ENCODE data around the gene DHRS2. TPM values are rescaled to one million over a fixed set of nuclear protein-coding genes. Genes with fewer than 3 reads are reported as not detected.

DHRS2 gene
- polyA plus RNA-seq, 2 of the 4 experiments (the other 2 are of a cell fraction), result 2.3 to 10.7 TPM

DNA sequence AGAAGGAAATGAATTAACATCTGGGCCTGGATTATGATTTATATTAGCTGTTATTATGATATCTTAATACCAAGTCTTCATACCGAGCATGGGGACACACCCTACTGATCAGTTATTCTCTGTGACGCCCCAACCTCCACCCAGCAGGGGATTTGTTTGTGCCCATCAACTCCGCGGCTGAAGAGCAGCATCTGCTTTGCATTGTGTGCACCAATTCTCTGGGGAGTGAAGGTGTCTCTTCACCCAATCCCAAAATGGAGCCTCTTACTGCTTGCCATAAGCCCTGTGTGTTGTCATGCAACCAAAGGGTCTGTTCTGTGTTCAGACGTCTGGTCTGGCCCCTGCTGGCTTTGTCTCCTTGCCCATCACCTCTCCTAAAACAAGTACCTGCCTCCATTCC, 25.4 kb downstream of the DHRS2 start:
- DNase-seq (ENCODE audit: low read depth in 1 of 2, low spot score in 1 of 2), result no peak
- ChIA-PET POLR2A (no interaction called here), CTCF (interaction anchor here (1.1 to 1.7 kb wide), 2 partner anchors 30 to 121 kb away, joined by 3 to 9 read pairs; no protein-coding TSS in a partner anchor)
- no peak for TF ChIP-seq RAD21 (conservative IDR thresholded peaks at IDR 0.05 in 1 of 2, IDR thresholded peaks at IDR 0.05 in 1 of 2)
- no peak for TF ChIP-seq KDM5A (IDR thresholded peaks at IDR 0.05)
- no peak for TF ChIP-seq EHMT2 (IDR thresholded peaks at IDR 0.05; ENCODE audit: low read depth)
- Histone ChIP-seq H3K4me1 (no peaks in the 10 kb centered on the region), H3K4me2 (no peak overlapping the region), H3K4me3 (no peak overlapping the region), H3K27ac (no peak overlapping the region), H3K9me3 (no peaks in the 10 kb centered on the region)
- no peak for FAIRE-seq
- 46% methylated on average over 5 of the region's 5 CpGs for WGBS (ENCODE audit: missing lambda C conversion rate)
- no peak for ATAC-seq

DNA sequence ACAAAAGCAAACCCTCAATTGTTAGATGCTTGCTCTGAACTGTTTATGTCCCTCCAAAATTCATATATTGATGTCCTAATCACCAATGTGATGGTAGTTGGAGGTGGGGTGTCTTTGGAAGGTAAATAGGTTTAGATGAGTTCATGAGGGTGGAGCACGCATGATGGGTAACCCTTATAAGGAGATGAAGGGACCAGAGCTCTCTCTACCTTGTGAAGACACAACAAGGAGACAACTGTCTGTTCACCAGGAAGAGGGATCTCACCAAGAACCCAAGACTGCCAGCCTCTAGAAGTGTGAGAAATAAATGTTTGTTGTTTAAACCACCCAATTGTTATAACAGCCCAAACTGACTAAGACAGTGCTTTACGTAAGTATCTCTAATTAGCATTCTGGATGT, 27.0 kb downstream of the DHRS2 start:
- H3K4me1 ChIP-seq, result no peaks in the 10 kb centered on the region
- no peak overlapping the region for H3K27ac ChIP-seq
- H3K4me2 ChIP-seq, result no peak overlapping the region
- WGBS (ENCODE audit: missing lambda C conversion rate), result 74% methylated on average over 2 of the region's 2 CpGs
- ATAC-seq (no peak), DNase-seq (ENCODE audit: low read depth in 1 of 2, low spot score in 1 of 2) (no peak), FAIRE-seq (no peak)
- TF ChIP-seq NPAS2 (CRISPR knock-in tag; IDR thresholded peaks at IDR 0.05; ENCODE audit: borderline replicate concordance) (no peak), RARB (CRISPR knock-in tag; IDR thresholded peaks at IDR 0.05) (no peak)
- no peak overlapping the region for H3K4me3 ChIP-seq
- POLR2A ChIA-PET, result no interaction called here
- no peaks in the 10 kb centered on the region for H3K9me3 ChIP-seq
- CTCF ChIA-PET, result interaction anchor here (1.4 kb wide), 1 partner anchor 64 kb away, joined by 4 read pairs; no protein-coding TSS in a partner anchor

DNA sequence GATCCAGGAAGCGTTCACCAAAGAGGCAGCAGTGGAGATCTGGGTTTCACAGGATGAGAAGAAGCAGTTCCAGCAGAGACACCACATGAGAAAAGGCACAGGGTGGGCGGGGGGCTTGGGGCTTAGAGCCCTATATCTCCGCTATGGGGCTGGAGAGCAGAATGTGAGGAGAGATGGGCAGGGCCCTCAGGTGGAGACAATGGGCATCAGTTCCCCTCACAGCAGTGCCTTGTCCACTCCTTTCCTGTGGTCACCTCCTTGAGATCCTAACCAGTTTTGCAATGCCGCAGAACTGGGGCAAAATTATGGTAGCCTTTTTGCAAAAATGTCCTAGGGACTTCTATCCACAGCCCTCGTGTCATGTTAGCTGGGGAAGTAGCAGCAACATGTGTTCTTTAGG, 27.5 kb downstream of the DHRS2 start:
- ATAC-seq, result no peak
- CTCF ChIA-PET, result interaction anchor here (0.9 to 2.1 kb wide), 3 partner anchors 19 to 64 kb away, joined by 3 to 5 read pairs (median 4); no protein-coding TSS in a partner anchor
- no peak for TF ChIP-seq POLR2A (IDR thresholded peaks at IDR 0.05; ENCODE audit: low read length)
- no peak for TF ChIP-seq RARB (CRISPR knock-in tag; IDR thresholded peaks at IDR 0.05)
- TF ChIP-seq JUN (IDR thresholded peaks at IDR 0.05), result no peak
- TF ChIP-seq ZFP36 (IDR thresholded peaks at IDR 0.05; ENCODE audit: borderline replicate concordance, partially characterized antibody), result no peak
- TF ChIP-seq BHLHE40 (IDR thresholded peaks at IDR 0.05; ENCODE audit: low read depth, low read length), result no peak
- TF ChIP-seq ZNF302 (CRISPR knock-in tag; IDR thresholded peaks at IDR 0.05), result no peak
- no peak for TF ChIP-seq CHD2 (IDR thresholded peaks at IDR 0.05; ENCODE audit: low read length, partially characterized antibody)
- no peak for TF ChIP-seq TFCP2L1 (CRISPR knock-in tag; IDR thresholded peaks at IDR 0.05)
- TF ChIP-seq, protein P1, sequence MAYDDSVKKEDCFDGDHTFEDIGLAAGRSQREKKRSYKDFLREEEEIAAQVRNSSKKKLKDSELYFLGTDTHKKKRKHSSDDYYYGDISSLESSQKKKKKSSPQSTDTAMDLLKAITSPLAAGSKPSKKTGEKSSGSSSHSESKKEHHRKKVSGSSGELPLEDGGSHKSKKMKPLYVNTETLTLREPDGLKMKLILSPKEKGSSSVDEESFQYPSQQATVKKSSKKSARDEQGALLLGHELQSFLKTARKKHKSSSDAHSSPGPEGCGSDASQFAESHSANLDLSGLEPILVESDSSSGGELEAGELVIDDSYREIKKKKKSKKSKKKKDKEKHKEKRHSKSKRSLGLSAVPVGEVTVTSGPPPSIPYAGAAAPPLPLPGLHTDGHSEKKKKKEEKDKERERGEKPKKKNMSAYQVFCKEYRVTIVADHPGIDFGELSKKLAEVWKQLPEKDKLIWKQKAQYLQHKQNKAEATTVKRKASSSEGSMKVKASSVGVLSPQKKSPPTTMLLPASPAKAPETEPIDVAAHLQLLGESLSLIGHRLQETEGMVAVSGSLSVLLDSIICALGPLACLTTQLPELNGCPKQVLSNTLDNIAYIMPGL (CRISPR knock-in tag; IDR thresholded peaks at IDR 0.05; ENCODE audit: borderline replicate concordance), result no peak
- TF ChIP-seq NPAS2 (CRISPR knock-in tag; IDR thresholded peaks at IDR 0.05; ENCODE audit: borderline replicate concordance), result no peak
- no peak for TF ChIP-seq HEYL (CRISPR knock-in tag; IDR thresholded peaks at IDR 0.05)
- no peak for TF ChIP-seq ESRRA (IDR thresholded peaks at IDR 0.05; ENCODE audit: borderline replicate concordance, low read length)
- TF ChIP-seq FOXS1 (CRISPR knock-in tag; IDR thresholded peaks at IDR 0.05), result no peak
- no peak for TF ChIP-seq CHD4 (IDR thresholded peaks at IDR 0.05; ENCODE audit: borderline replicate concordance)
- no peak for TF ChIP-seq CEBPB (IDR thresholded peaks at IDR 0.05)
- Histone ChIP-seq H3K4me2 (no peak overlapping the region), H3K4me3 (no peak overlapping the region), H3K27ac (no peak overlapping the region), H3K9me3 (no peaks in the 10 kb centered on the region), H3K4me1 (no peaks in the 10 kb centered on the region)
- no peak for FAIRE-seq
- DNase-seq (ENCODE audit: low read depth in 1 of 2, low spot score in 1 of 2), result no peak
- 20% methylated on average over 5 of the region's 5 CpGs for WGBS (ENCODE audit: missing lambda C conversion rate)
- POLR2A ChIA-PET, result no interaction called here

DNA sequence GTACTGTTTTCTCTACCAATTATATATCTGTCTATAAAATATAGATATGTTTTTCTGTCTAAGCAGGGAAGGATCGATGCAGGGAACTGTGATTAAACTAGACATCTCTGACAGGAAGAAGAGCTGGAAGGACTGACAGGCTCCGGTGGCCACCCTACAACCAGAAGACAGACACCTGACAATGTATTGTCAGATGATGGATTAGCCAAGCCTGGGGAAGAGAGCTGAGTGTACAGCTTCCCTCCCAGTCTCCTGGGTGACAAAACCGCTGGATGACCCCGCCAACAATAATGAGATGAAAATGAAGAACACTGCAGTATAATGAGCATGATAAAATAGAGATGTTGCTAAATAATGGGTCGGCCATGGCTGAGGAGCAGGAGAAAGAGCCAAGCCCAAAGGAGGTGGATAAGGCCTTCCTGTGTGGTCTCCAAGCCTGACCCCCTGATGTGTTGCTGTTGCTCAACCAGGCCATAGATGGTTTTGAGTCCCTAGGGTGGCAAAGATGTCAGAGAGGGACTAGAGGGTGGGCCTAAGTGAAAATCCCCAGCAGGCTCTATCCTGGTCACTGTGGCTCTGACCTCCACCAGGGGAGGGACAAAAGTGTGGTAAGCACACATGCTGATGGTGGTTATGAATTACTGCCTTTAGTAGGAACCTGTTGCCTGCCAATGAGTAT, 28.2 kb downstream of the DHRS2 start:
- no peak for DNase-seq (ENCODE audit: low read depth in 1 of 2, low spot score in 1 of 2)
- POLR2A ChIA-PET, result no interaction called here
- Histone ChIP-seq H3K4me3 (no peak overlapping the region), H3K9me3 (no peaks in the 10 kb centered on the region), H3K27ac (no peak overlapping the region), H3K4me2 (no peak overlapping the region), H3K4me1 (no peaks in the 10 kb centered on the region)
- CTCF ChIA-PET, result interaction anchor here (0.9 to 2.2 kb wide), 5 partner anchors 19 to 75 kb away, joined by 3 to 12 read pairs (median 4); no protein-coding TSS in a partner anchor
- no peak for FAIRE-seq
- ATAC-seq, result no peak
- WGBS (ENCODE audit: missing lambda C conversion rate), result 18% methylated on average over 5 of the region's 5 CpGs
- TF ChIP-seq NR3C1 (IDR thresholded peaks at IDR 0.05) (no peak), CHD2 (IDR thresholded peaks at IDR 0.05; ENCODE audit: low read length, partially characterized antibody) (no peak), HOXB13 (CRISPR knock-in tag; IDR thresholded peaks at IDR 0.05; ENCODE audit: low read depth) (no peak), SMC3 (IDR thresholded peaks at IDR 0.05) (no peak), HEYL (CRISPR knock-in tag; IDR thresholded peaks at IDR 0.05) (no peak), RNF2 (IDR thresholded peaks at IDR 0.05; ENCODE audit: borderline replicate concordance, low read depth) (no peak), MYC (IDR thresholded peaks at IDR 0.05; ENCODE audit: borderline replicate concordance, low read length) (no peak), SREBF2 (IDR thresholded peaks at IDR 0.05) (no peak), TP53 (CRISPR knock-in tag; IDR thresholded peaks at IDR 0.05) (no peak), JUN (IDR thresholded peaks at IDR 0.05) (no peak)
- TF ChIP-seq, protein P2, sequence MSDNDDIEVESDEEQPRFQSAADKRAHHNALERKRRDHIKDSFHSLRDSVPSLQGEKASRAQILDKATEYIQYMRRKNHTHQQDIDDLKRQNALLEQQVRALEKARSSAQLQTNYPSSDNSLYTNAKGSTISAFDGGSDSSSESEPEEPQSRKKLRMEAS (IDR thresholded peaks at IDR 0.05), result no peak
- TF ChIP-seq, protein P3, sequence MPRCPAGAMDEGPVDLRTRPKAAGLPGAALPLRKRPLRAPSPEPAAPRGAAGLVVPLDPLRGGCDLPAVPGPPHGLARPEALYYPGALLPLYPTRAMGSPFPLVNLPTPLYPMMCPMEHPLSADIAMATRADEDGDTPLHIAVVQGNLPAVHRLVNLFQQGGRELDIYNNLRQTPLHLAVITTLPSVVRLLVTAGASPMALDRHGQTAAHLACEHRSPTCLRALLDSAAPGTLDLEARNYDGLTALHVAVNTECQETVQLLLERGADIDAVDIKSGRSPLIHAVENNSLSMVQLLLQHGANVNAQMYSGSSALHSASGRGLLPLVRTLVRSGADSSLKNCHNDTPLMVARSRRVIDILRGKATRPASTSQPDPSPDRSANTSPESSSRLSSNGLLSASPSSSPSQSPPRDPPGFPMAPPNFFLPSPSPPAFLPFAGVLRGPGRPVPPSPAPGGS (IDR thresholded peaks at IDR 0.05), result no peak
- TF ChIP-seq, protein P4, sequence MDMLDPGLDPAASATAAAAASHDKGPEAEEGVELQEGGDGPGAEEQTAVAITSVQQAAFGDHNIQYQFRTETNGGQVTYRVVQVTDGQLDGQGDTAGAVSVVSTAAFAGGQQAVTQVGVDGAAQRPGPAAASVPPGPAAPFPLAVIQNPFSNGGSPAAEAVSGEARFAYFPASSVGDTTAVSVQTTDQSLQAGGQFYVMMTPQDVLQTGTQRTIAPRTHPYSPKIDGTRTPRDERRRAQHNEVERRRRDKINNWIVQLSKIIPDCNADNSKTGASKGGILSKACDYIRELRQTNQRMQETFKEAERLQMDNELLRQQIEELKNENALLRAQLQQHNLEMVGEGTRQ (IDR thresholded peaks at IDR 0.05), result no peak
